KOPT-K1 (cell line): ENCODE data around the gene SUGCT.
"Not testable (repeated sequence)": the region's sequence is repeated elsewhere in the genome, so short reads cannot be mapped to it uniquely, and the experiment has no call there.

Source experiments
- H3K27ac ChIP-seq: fragments of 200-600 bp; sonication (generic); 2 replicates; pipeline ENCODE4 v1.5.1; 2016; ENCODE audit warnings: antibody characterized with exemption, mild to moderate bottlenecking, low read depth, low read length; ENCODE audit not compliant: poor library complexity, severe bottlenecking
- H3K36me3 ChIP-seq: fragments of 200-600 bp; sonication (generic); 2 replicates; pipeline ENCODE4 v1.5.1; 2017; ENCODE audit warnings: antibody characterized with exemption, mild to moderate bottlenecking, low read length, moderate library complexity; ENCODE audit not compliant: insufficient read depth
- H3K9me3 ChIP-seq: fragments of 200-600 bp; sonication (generic); 2 replicates; pipeline ENCODE4 v1.5.1; 2017; ENCODE audit warnings: antibody characterized with exemption, low read length, mild to moderate bottlenecking; ENCODE audit not compliant: insufficient read depth, poor library complexity, severe bottlenecking

The SUGCT gene

DNA sequence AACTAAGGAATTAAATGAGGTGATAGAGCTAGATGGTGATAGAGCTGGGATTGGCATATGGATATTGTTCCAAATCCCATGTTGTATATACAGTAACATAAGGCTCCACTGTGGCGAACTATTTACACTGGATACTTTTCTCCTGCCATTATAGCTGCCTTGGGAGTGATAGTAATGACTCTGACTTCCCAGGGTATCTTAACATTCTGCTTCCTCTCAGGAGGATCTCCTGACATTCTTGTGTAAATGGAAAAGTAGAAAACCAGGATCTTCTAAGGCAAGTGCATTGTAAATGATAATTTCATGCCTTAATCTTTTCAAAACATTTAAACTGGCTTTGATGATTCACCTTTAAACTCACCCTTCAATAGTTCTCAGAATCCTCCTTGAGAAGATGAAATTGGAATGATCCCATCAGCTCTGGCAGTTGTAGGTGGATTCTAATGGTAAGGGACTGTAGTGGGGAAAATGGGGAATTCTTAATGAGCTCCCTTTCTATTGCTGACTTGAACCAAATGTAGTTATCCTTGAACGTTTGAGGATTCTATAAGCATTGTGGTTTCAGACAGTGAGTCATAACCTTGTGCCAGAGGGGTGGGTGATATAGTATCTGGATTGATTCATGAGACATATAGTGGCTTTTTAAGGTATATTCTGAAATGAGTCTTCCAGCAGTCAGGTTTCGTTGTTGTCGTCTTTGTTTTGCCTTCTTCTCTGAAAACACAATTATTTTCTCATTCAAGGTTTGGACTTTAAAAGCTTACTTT, 450.0 kb downstream of the SUGCT start:
- no peaks in the 10 kb centered on the region for H3K9me3 ChIP-seq
- no peaks in the 10 kb centered on the region for H3K36me3 ChIP-seq
- H3K27ac ChIP-seq: no peak overlapping the region

DNA sequence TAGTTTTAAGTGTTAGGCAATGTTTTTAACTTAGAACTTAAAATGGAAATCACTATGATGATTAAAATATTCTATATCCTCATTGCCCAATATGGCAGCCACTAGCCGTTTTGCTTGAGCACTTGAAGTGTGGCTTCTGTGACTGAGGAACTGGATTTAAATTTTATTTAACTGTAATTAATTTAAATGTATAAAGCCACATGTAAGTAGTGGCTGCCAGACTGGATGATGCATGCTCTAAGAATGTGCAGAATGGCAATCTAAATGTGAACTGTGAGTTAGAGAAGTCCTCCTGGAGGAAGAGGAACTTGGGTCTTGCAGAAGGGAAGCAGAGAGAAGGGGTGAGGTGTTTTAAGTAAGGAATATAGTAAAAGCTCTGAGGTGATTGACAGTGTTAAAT, 451.4 kb downstream of the SUGCT start:
- H3K9me3 ChIP-seq: no peaks in the 10 kb centered on the region
- H3K27ac ChIP-seq: no peak overlapping the region
- H3K36me3 ChIP-seq: no peaks in the 10 kb centered on the region

DNA sequence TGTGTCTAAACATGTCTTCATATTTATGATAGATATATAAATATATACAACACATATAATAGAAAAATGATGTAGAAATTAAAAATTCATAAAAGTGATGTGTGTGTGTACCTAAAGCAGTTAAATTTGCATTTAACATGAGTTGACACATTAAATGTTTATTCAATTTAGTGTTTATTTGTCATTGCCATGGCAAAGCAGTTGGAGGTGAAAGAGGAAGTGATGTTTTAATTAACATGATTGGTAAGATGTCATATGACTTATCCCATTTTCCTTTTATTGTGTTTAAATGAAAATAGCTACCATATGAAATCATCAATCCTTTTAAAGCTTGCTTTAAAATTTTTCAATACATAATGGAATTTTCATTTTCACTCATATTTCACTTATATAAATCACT, 452.6 kb downstream of the SUGCT start:
- Histone ChIP-seq H3K27ac (no peak overlapping the region), H3K9me3 (no peaks in the 10 kb centered on the region), H3K36me3 (no peaks in the 10 kb centered on the region)

DNA sequence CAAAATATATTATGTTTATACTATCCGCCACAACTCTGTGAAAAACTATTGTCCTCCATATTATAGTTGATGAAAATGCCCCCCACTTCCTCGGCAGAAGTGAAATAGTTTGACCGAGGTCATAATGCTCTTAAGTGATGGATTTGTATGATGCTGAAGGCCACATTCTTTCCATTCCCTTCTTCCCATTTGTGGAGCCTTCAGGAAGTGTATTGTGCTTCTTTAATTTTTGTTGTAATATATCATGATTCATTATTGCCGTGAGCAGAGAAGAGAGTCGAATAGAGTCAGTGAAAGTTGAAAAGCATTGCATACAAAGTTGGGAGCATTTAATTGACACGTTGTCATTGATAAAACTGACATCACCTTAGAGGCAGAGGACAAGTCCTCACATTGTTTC, 460.3 kb downstream of the SUGCT start:
- no peaks in the 10 kb centered on the region for H3K36me3 ChIP-seq
- no peaks in the 10 kb centered on the region for H3K9me3 ChIP-seq
- H3K27ac ChIP-seq: no peak overlapping the region

DNA sequence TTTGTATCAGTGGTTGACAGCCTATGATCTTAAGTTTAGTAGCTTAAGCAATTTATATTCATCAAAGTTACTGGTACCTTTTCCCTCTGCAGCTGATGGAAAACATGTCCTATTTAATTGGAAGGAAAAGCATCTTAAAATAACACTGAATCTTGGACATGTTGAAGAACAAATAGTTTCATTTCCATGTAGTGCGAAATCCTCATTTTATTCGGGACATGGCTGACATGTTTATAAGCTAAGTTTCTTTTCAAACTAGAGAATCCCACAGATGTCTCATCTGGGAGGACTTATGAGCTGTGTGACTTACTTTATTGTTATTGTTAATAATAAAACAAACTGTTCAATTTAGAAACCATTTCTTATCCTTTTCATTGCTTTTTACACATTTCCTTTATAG, 461.0 kb downstream of the SUGCT start:
- no peaks in the 10 kb centered on the region for H3K9me3 ChIP-seq
- no peaks in the 10 kb centered on the region for H3K36me3 ChIP-seq
- no peak overlapping the region for H3K27ac ChIP-seq

DNA sequence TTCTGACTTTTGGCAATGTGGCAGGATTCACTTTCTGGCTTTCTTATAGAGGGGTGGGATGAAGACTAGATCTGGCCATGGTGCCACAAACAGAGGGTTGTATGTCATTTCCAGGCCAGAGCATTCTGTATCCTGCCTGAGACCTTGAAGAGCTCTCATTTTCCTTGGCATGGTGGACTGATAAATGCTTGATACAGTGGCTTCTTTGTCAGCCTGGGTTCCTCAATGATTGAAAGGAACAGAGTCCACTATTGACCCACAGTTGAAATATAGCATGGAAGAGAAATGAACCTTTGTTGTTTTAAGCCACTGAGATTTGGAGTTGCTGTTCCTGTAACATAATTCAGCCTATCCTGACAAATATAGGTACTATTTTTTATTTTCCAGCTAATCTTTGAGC, 462.7 kb downstream of the SUGCT start:
- H3K36me3 ChIP-seq: no peaks in the 10 kb centered on the region
- no peaks in the 10 kb centered on the region for H3K9me3 ChIP-seq
- no peak overlapping the region for H3K27ac ChIP-seq

DNA sequence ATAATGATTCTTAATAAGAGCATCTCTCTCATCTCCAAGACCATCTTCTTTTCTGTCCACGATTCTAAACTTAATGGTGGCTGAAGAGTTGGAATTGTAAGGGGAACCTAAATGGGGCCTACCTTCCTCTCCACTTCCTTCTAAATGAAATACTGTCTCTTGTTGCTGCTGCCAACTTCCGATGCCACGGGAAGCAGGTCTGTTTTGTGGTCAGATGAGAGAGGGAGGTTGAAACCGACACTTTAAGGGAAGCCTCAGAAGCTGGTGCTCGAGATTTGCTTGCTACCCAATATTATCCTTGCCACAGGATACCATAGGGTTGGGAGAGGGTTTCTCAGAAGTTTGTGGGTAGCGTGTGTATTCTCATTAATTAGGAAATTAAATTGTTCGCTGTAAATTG, 464.1 kb downstream of the SUGCT start:
- Histone ChIP-seq H3K27ac (no peak overlapping the region), H3K9me3 (no peaks in the 10 kb centered on the region), H3K36me3 (no peaks in the 10 kb centered on the region)

DNA sequence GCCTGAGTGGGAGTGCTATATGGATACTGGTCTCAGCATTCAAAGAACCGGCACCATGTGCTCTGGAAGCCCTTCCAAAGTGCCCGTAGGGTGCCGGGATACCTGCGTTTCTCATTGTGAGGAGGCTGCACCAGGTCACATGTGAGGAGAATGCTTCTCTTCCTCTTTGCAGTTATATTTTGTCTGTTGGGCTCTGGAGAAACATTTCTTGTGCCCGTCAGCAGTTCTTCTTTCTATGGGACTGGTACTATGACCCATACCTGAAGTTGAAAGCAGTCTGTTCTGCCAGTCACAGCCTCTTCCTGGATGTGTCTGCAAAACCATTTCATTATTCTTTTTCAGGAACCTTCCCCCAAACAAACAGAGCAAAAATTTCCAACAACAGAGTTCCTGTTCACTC, 465.0 kb downstream of the SUGCT start:
- H3K27ac ChIP-seq: no peak overlapping the region
- H3K36me3 ChIP-seq: no peaks in the 10 kb centered on the region
- H3K9me3 ChIP-seq: no peaks in the 10 kb centered on the region

DNA sequence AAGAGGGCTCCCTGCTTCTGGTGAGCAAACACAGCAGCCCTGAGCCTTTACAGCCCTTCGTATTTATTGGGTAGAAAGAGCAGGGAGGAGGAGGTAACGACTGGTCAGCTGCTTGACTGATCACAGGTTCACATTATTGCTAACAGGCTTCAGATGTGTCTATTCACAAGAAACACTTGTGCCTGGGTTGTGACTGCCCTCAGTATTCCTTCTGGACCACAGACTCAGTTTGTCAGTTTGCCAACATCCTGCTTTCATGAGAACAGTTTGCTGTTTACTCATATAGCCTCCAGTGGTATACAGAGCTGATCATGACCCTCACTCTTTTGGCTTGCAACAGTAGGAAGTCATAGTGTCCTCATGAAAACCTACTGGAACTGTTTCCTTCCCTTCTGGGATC, 467.5 kb downstream of the SUGCT start:
- H3K9me3 ChIP-seq, H3K27ac ChIP-seq, H3K36me3 ChIP-seq: not testable (repeated sequence)

DNA sequence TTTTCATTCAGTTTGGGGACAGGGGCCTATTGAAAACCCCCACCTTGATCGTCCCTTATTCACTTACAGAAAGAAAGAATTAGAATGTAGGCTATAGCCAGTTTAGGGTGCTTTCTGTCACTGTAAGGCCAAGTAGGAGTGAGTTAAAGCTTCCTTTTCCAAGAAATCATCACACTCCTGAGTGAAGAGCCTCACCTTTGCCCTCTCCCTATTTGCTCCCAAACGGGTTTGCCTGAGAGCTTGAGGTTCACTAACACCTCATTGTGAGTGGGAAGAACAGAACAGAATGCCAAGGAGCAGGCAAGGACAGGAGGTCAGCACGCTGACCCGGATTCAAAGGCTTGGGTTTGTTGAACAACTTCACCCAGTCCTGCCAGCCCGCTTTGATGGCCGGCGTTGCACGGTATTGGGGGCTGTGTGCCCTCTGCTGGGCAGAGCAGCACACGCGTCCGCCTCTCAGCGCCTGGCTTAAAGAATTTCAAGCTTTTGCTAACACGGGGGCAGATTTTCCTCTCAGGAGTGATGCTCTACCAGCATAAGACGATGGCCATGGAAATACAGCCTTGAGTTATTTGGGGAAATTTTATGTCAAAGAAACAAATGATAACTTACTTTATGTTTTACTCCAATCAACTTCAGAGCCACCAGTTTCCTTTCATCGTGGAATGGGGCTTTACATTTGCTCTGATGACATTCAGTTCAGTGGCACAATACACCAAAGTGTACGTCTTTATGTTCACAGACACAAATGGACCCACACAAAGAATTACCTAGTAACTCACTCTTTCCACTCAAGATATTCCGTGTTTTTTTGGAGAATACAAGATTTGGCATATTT, 470.0 kb downstream of the SUGCT start:
- no peaks in the 10 kb centered on the region for H3K36me3 ChIP-seq
- no peak overlapping the region for H3K27ac ChIP-seq
- H3K9me3 ChIP-seq: no peaks in the 10 kb centered on the region

DNA sequence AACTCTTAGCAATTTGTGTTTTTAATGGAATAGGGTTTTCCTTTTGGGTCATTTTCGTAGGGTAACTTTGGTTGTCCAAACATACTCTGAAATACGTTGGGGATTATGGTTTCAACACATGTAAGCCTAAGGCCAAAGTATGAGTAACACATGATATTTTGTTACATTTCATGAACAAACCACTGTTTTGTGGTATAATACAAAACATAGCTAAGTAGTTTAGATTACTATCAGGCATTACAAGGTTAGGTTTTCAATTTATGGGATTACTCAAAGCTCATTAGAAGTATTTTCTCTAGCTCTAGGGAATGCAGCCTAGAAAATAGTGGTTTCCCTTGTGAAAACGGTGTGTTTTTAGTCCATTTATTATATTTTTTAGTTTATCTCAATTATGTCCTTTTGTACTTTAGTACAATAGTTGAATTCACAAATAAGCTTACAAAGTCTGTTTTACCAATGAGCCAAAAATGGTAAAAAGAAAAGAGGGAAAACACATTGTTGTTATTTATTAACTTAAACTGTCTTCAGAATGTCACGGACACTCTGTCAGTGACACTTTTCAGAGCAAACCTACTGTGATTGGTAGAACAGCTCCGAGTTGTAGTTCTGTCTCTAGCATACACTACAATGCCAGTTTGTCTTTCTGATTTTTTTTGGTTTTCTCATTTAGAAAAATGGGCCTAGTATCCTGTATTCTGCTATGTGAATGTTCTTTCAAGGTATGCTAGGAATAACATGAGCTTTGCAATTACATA, 473.7 kb downstream of the SUGCT start:
- no peaks in the 10 kb centered on the region for H3K9me3 ChIP-seq
- H3K27ac ChIP-seq: no peak overlapping the region
- H3K36me3 ChIP-seq: no peaks in the 10 kb centered on the region

DNA sequence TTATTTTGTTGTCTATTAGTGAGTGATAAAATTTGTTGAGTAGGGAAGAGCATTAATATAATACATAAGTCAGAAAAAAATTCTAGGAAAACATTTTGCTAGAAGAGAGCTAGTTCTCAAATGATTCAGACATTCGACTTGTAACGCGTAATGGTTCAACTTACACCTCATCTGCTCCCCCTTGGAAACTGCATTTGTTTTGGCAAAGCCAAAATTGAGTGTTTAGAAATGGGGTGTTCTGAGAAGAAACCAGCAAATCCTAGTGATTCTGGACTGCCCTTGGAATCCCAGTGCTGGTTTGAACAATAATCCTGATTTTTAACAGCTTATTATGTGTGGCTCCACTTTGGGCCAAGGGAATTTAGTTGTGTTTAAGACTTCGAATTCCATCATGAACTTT, 475.7 kb downstream of the SUGCT start:
- H3K9me3 ChIP-seq: no peaks in the 10 kb centered on the region
- H3K36me3 ChIP-seq: no peaks in the 10 kb centered on the region
- H3K27ac ChIP-seq: no peak overlapping the region

DNA sequence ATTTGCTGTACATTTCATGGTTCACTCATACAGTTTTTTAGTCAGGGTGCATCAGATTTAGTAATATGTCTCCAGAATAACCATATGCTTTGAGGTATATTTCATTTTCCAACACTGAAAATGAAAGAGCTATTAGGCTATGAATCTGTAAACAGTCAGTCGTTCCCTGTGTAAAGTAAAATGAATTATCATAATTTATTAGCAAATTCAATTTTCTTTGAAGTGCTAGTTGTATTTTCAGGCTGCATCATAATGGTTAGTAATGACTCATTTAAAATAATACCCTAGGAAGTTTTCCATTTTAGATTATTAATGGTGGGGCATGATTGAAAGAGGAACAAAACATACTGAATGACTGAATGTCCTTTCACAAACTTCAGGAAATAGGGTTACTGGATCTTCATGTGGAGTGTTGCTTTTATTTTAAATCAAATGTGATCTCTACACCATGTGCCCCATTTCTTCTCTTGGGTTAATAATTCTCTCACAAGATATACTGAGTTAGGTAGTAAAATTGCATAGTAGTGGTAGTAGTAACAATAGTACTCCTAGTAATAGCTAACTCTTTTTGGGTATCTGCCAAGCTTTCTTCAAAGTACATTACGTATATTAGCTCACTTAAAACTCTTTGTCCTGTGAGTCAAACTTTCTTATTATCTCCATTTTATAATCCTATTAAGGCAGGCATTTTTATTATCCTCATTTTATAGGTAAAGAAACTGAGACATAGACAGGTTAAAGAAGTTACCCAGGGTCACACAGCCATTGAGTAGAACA, 476.5 kb downstream of the SUGCT start:
- Histone ChIP-seq H3K36me3 (no peaks in the 10 kb centered on the region), H3K27ac (no peak overlapping the region), H3K9me3 (no peaks in the 10 kb centered on the region)

DNA sequence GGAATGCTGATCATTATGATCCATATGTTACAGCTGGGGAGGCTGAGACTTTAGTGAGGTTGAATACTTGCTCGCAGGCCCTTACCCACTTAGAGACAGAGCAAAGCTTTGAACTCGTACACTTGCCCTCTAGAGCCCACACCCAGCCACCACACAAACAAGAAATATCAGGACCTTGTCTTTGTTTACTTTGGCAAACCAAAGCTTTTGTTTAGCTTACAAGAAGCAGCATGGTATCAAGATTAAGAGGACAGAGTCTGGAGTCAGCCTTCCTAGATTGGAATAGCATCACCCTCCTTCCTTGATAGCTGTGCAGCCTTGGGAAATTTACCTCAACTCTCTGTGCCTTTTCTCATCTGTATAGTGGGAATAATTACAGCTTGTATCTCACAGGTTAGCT, 477.5 kb downstream of the SUGCT start:
- Histone ChIP-seq H3K36me3 (no peaks in the 10 kb centered on the region), H3K27ac (no peak overlapping the region), H3K9me3 (no peaks in the 10 kb centered on the region)

DNA sequence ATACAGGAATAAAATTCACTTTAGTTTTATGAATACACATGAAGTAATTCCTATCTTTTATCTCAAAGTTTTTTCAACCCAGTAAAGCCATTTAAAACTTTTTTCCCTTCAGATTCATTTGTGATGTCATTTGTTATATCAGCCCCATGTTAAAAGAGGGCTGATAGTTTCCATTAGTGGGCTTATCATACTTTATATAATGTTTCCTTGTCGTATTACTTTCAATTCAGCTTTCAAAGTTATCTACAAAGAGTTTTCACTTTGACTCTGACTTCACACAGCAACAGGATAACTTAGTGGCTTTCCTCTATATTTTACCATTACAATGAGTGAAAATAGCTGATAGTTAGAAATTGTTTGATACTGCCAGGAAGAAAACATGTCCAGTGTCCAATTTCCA, 484.8 kb downstream of the SUGCT start:
- Histone ChIP-seq H3K36me3 (no peaks in the 10 kb centered on the region), H3K27ac (no peak overlapping the region), H3K9me3 (no peaks in the 10 kb centered on the region)
